ENCODE data around the gene ANP32E. TPM values are rescaled to one million over a fixed set of nuclear protein-coding genes. Genes with fewer than 3 reads are reported as not detected.
A peak's percentile ranks its signal among the peaks of the same experiment; 100 is the strongest.

Gene ANP32E
- total and polyA plus RNA-seq, 2 of the 13 experiments (the other 11 are each of a cell fraction or from before 2014, with no cell fraction given): 10.3 to 53.0 TPM

GRCh38 chr1:150235852-150236613 lies at the start of gene ANP32E (continued):
- no peak; the same call in 1 of the 2 replicates for TF ChIP-seq ZBTB10 (CRISPR knock-in tag; IDR thresholded peaks at IDR 0.05; ENCODE audit: borderline replicate concordance)
- TF ChIP-seq ZBTB49 (CRISPR knock-in tag; IDR thresholded peaks at IDR 0.05; ENCODE audit: borderline replicate concordance): 0 out of 2 replicates have a peak, but pooled peaks have one; percentile 24
- peak; percentile 63 for TF ChIP-seq ZNF687 (CRISPR knock-in tag; IDR thresholded peaks at IDR 0.05)
- TF ChIP-seq JARID2 (CRISPR knock-in tag; IDR thresholded peaks at IDR 0.05; ENCODE audit: insufficient replicate concordance): no peak
- no peak for TF ChIP-seq NFIB (CRISPR knock-in tag; IDR thresholded peaks at IDR 0.05; ENCODE audit: borderline replicate concordance)
- no peak for TF ChIP-seq HNRNPK (IDR thresholded peaks at IDR 0.05; ENCODE audit: low read depth, low read length, poor library complexity, severe bottlenecking)
- TF ChIP-seq ZHX2 (IDR thresholded peaks at IDR 0.05; ENCODE audit: low read depth): peak; percentile 91
- TF ChIP-seq ZHX2 (CRISPR knock-in tag; IDR thresholded peaks at IDR 0.05; ENCODE audit: borderline replicate concordance): 0 out of 2 replicates have a peak, but pooled peaks have one; percentile 53
- TF ChIP-seq CENPT (CRISPR knock-in tag; IDR thresholded peaks at IDR 0.05; ENCODE audit: low read depth): no peak
- no peak for TF ChIP-seq ZNF839 (CRISPR knock-in tag; IDR thresholded peaks at IDR 0.05; ENCODE audit: borderline replicate concordance)
- TF ChIP-seq ZSCAN12 (CRISPR knock-in tag; IDR thresholded peaks at IDR 0.05): no peak
- no peak for TF ChIP-seq ZNF619 (CRISPR knock-in tag; IDR thresholded peaks at IDR 0.05)
